H1 (cell line): Measurements from ENCODE around the gene CASP8AP2. TPM values are rescaled to one million over a fixed set of nuclear protein-coding genes. Genes with fewer than 3 reads are reported as not detected.

Experiments used
- BACH1 ChIP-seq: IDR thresholded peaks from 2 replicates; pipeline ENCODE4 v1.6.1; 2012; ENCODE audit warnings: low read length, improper control_type of control experiment
- CEBPB ChIP-seq: IDR thresholded peaks from 2 replicates; pipeline ENCODE4 v1.6.1; 2012; ENCODE audit warnings: low read depth, low read length
- CHD2 ChIP-seq: IDR thresholded peaks from 2 replicates; pipeline ENCODE4 v1.6.1; 2012; ENCODE audit warnings: low read length, improper control_type of control experiment
- EZH2 ChIP-seq: fragments of 200-600 bp; sonication (generic); IDR thresholded peaks from 2 replicates; pipeline ENCODE4 v1.7.1; 2012; ENCODE audit warnings: low read depth, mild to moderate bottlenecking, moderate library complexity, low read length, inconsistent platforms; ENCODE audit not compliant: severe bottlenecking
- FOSL1 ChIP-seq: IDR thresholded peaks from 2 replicates; pipeline ENCODE4 v1.6.1; 2011; ENCODE audit warnings: mild to moderate bottlenecking, low read depth, low read length, moderate library complexity; ENCODE audit not compliant: insufficient read depth
- POLR2AphosphoS5 ChIP-seq: IDR thresholded peaks from 2 replicates; pipeline ENCODE4 v1.6.1; 2011; ENCODE audit warnings: low read depth, low read length
- SIN3A ChIP-seq, 2 experiments: IDR thresholded peaks in 1 of 2; conservative IDR thresholded peaks in 1 of 2; 2 replicates each; pipeline ENCODE4 v1.6.1; 2011 to 2012; ENCODE audit warnings: low read length in 2 of 2, improper control_type of control experiment in 1 of 2, low read depth in 1 of 2, mild to moderate bottlenecking in 1 of 2
- SUZ12 ChIP-seq: fragments of 200-600 bp; sonication (generic); IDR thresholded peaks from 2 replicates; pipeline ENCODE4 v1.6.1; 2012; ENCODE audit warnings: mild to moderate bottlenecking, inconsistent platforms, low read length, moderate library complexity, mixed read lengths
- USF2 ChIP-seq: IDR thresholded peaks from 2 replicates; pipeline ENCODE4 v1.6.1; 2011; ENCODE audit warnings: low read length, improper control_type of control experiment
- polyA plus RNA-seq, 7 experiments: library from polyadenylated mRNA; depleted of rRNA in 3 of 7; stranded (reverse) in 5 of 7; unstranded in 2 of 7; fragments of >200 nt in 5 of 7; fragments of 200-250 nt in 2 of 7; gene quantifications; 1 replicate in 5 of 7; 2 replicates in 1 of 7; 4 replicates in 1 of 7; pipeline versions ENCODE4 v1.2.1 to v1.2.3, GENCODE V29; 2011 to 2013; ENCODE audit warnings: missing spikeins in 2 of 7, mixed read lengths in 2 of 7
- total RNA-seq: library from RNA; stranded (reverse); fragmentation: NEBNext Ultra II Directional; extraction: Animal tissue kit (Norgen Biotek cat#: 25700); gene quantifications from 2 replicates; pipeline ENCODE4 v1.2.1, GENCODE V29; 2021

CASP8AP2 gene
- total and polyA plus RNA-seq, 2 of the 8 experiments (the other 6 are each of a cell fraction or from before 2014, with no cell fraction given), result 6.9 to 32.1 TPM

GRCh38 chr6:89818977-89819335 is 10.7 kb upstream of the CASP8AP2 start (continued):
- TF ChIP-seq FOSL1 (no peak), POLR2AphosphoS5 (peak; percentile 70; the same call in 1 of the 2 replicates), USF2 (no peak), CHD2 (no peak), BACH1 (no peak), SUZ12 (no peak), SIN3A (conservative IDR thresholded peaks at IDR 0.05 in 1 of 2, IDR thresholded peaks at IDR 0.05 in 1 of 2; ENCODE audit: low read depth in 1 of 2, low read length in 2 of 2) (peak in 1 of 2 experiments; percentile 34; a peak in 1 of 4 replicates), CEBPB (no peak), EZH2 (no peak)
- TF ChIP-seq, all 59 proteins: peak for 3
